ENCODE measurements around the gene RASA2.

The RASA2 gene

GRCh38 chr3:141486746-141487520 lies at the start of gene RASA2:
Gene RASA2 (plus strand): TSS chr3:141487027. CDS start chr3:141487084, 57 bp downstream.
- peaks cover 30% of the 10 kb centered on the region for H3K4me1 ChIP-seq (ENCODE audit: control insufficient read depth, insufficient read depth, low read length)

GRCh38 chr3:141439589-141439988 lies 47.2 kb upstream of the RASA2 start:
- Histone ChIP-seq H3K4me3 (ENCODE audit: low read depth, low read length) (no peak overlapping the region), H3K9ac (ENCODE audit: low read depth, low read length) (no peak overlapping the region), H3K36me3 (ENCODE audit: control insufficient read depth, insufficient read depth, low read length) (peaks cover 12% of the 10 kb centered on the region; the same call in 1 of the 2 replicates), H3K9me3 (ENCODE audit: control insufficient read depth, insufficient read depth, low read length) (no peaks in the 10 kb centered on the region), H3K27ac (ENCODE audit: low read depth, low read length) (no peak overlapping the region), H3K27me3 (ENCODE audit: control insufficient read depth, insufficient read depth, low read length) (no peaks in the 10 kb centered on the region), H3K4me1 (ENCODE audit: control insufficient read depth, insufficient read depth, low read length) (peaks cover 4% of the 10 kb centered on the region; the same call in 1 of the 2 replicates)

More at GRCh38 chr3:141486746-141487520, at the start of gene RASA2:
- Histone ChIP-seq H3K27me3 (ENCODE audit: control insufficient read depth, insufficient read depth, low read length) (no peaks in the 10 kb centered on the region), H3K4me3 (ENCODE audit: low read depth, low read length) (peak within 1 kb of the TSS; percentile 97), H3K9ac (ENCODE audit: low read depth, low read length) (peak within 1 kb of the TSS; percentile 88), H3K36me3 (ENCODE audit: control insufficient read depth, insufficient read depth, low read length) (no peaks in the 10 kb centered on the region), H3K9me3 (ENCODE audit: control insufficient read depth, insufficient read depth, low read length) (no peaks in the 10 kb centered on the region), H3K27ac (ENCODE audit: low read depth, low read length) (peak within 1 kb of the TSS; percentile 99)

- Histone ChIP-seq H3K4me3 (ENCODE audit: low read depth, low read length) (no peak overlapping the region), H3K27ac (ENCODE audit: low read depth, low read length) (no peak overlapping the region), H3K4me1 (ENCODE audit: control insufficient read depth, insufficient read depth, low read length) (peaks cover 4% of the 10 kb centered on the region; the same call in 1 of the 2 replicates), H3K9ac (ENCODE audit: low read depth, low read length) (no peak overlapping the region), H3K27me3 (ENCODE audit: control insufficient read depth, insufficient read depth, low read length) (no peaks in the 10 kb centered on the region), H3K36me3 (ENCODE audit: control insufficient read depth, insufficient read depth, low read length) (peaks cover 12% of the 10 kb centered on the region; the same call in 1 of the 2 replicates), H3K9me3 (ENCODE audit: control insufficient read depth, insufficient read depth, low read length) (no peaks in the 10 kb centered on the region)
Measured at GRCh38 chr3:141440942-141441341, 45.9 kb upstream of the RASA2 start.

- H3K9me3 ChIP-seq (ENCODE audit: control insufficient read depth, insufficient read depth, low read length) = no peaks in the 10 kb centered on the region
- H3K27me3 ChIP-seq (ENCODE audit: control insufficient read depth, insufficient read depth, low read length) = no peaks in the 10 kb centered on the region
- no peak overlapping the region for H3K27ac ChIP-seq (ENCODE audit: low read depth, low read length)
- H3K9ac ChIP-seq (ENCODE audit: low read depth, low read length) = no peak overlapping the region
- no peak overlapping the region for H3K4me3 ChIP-seq (ENCODE audit: low read depth, low read length)
- H3K4me1 ChIP-seq (ENCODE audit: control insufficient read depth, insufficient read depth, low read length) = peaks cover 4% of the 10 kb centered on the region; the same call in 1 of the 2 replicates
- peaks cover 12% of the 10 kb centered on the region; the same call in 1 of the 2 replicates for H3K36me3 ChIP-seq (ENCODE audit: control insufficient read depth, insufficient read depth, low read length)
Measured at GRCh38 chr3:141441381-141442364, 45.2 kb upstream of the RASA2 start.

GRCh38 chr3:141442446-141442845 lies 44.4 kb upstream of the RASA2 start:
- Histone ChIP-seq H3K36me3 (ENCODE audit: control insufficient read depth, insufficient read depth, low read length) (peaks cover 12% of the 10 kb centered on the region; the same call in 1 of the 2 replicates), H3K4me3 (ENCODE audit: low read depth, low read length) (no peak overlapping the region), H3K27ac (ENCODE audit: low read depth, low read length) (no peak overlapping the region), H3K4me1 (ENCODE audit: control insufficient read depth, insufficient read depth, low read length) (peaks cover 4% of the 10 kb centered on the region; the same call in 1 of the 2 replicates), H3K9ac (ENCODE audit: low read depth, low read length) (no peak overlapping the region), H3K27me3 (ENCODE audit: control insufficient read depth, insufficient read depth, low read length) (no peaks in the 10 kb centered on the region), H3K9me3 (ENCODE audit: control insufficient read depth, insufficient read depth, low read length) (no peaks in the 10 kb centered on the region)

GRCh38 chr3:141442914-141443313 lies 43.9 kb upstream of the RASA2 start:
- H3K27ac ChIP-seq (ENCODE audit: low read depth, low read length) = no peak overlapping the region
- H3K4me3 ChIP-seq (ENCODE audit: low read depth, low read length) = no peak overlapping the region
- no peak overlapping the region for H3K9ac ChIP-seq (ENCODE audit: low read depth, low read length)

GRCh38 chr3:141444586-141445285 lies 42.1 kb upstream of the RASA2 start:
- no peak overlapping the region for H3K9ac ChIP-seq (ENCODE audit: low read depth, low read length)

More at GRCh38 chr3:141442914-141443313, 43.9 kb upstream of the RASA2 start:
- H3K9me3 ChIP-seq (ENCODE audit: control insufficient read depth, insufficient read depth, low read length) = no peaks in the 10 kb centered on the region
- H3K27me3 ChIP-seq (ENCODE audit: control insufficient read depth, insufficient read depth, low read length) = no peaks in the 10 kb centered on the region
- H3K4me1 ChIP-seq (ENCODE audit: control insufficient read depth, insufficient read depth, low read length) = peaks cover 4% of the 10 kb centered on the region; the same call in 1 of the 2 replicates
- peaks cover 12% of the 10 kb centered on the region; the same call in 1 of the 2 replicates for H3K36me3 ChIP-seq (ENCODE audit: control insufficient read depth, insufficient read depth, low read length)

GRCh38 chr3:141445990-141446389 lies 40.8 kb upstream of the RASA2 start:
- H3K9ac ChIP-seq (ENCODE audit: low read depth, low read length) = no peak overlapping the region
- H3K27ac ChIP-seq (ENCODE audit: low read depth, low read length) = no peak overlapping the region
- no peak overlapping the region for H3K4me3 ChIP-seq (ENCODE audit: low read depth, low read length)
- no peaks in the 10 kb centered on the region for H3K27me3 ChIP-seq (ENCODE audit: control insufficient read depth, insufficient read depth, low read length)
- peaks cover 12% of the 10 kb centered on the region; the same call in 1 of the 2 replicates for H3K36me3 ChIP-seq (ENCODE audit: control insufficient read depth, insufficient read depth, low read length)
- H3K9me3 ChIP-seq (ENCODE audit: control insufficient read depth, insufficient read depth, low read length) = no peaks in the 10 kb centered on the region
- peaks cover 3% of the 10 kb centered on the region; the same call in 1 of the 2 replicates for H3K4me1 ChIP-seq (ENCODE audit: control insufficient read depth, insufficient read depth, low read length)

More at GRCh38 chr3:141444586-141445285, 42.1 kb upstream of the RASA2 start:
- peaks cover 12% of the 10 kb centered on the region; the same call in 1 of the 2 replicates for H3K36me3 ChIP-seq (ENCODE audit: control insufficient read depth, insufficient read depth, low read length)
- no peak overlapping the region for H3K4me3 ChIP-seq (ENCODE audit: low read depth, low read length)
- no peaks in the 10 kb centered on the region for H3K9me3 ChIP-seq (ENCODE audit: control insufficient read depth, insufficient read depth, low read length)
- no peaks in the 10 kb centered on the region for H3K27me3 ChIP-seq (ENCODE audit: control insufficient read depth, insufficient read depth, low read length)
- H3K4me1 ChIP-seq (ENCODE audit: control insufficient read depth, insufficient read depth, low read length) = peaks cover 4% of the 10 kb centered on the region; the same call in 1 of the 2 replicates
- no peak overlapping the region for H3K27ac ChIP-seq (ENCODE audit: low read depth, low read length)

GRCh38 chr3:141446737-141447136 lies 40.1 kb upstream of the RASA2 start:
- Histone ChIP-seq H3K27me3 (ENCODE audit: control insufficient read depth, insufficient read depth, low read length) (no peaks in the 10 kb centered on the region), H3K36me3 (ENCODE audit: control insufficient read depth, insufficient read depth, low read length) (peaks cover 12% of the 10 kb centered on the region; the same call in 1 of the 2 replicates), H3K4me1 (ENCODE audit: control insufficient read depth, insufficient read depth, low read length) (no peaks in the 10 kb centered on the region), H3K4me3 (ENCODE audit: low read depth, low read length) (no peak overlapping the region), H3K9ac (ENCODE audit: low read depth, low read length) (no peak overlapping the region), H3K27ac (ENCODE audit: low read depth, low read length) (no peak overlapping the region), H3K9me3 (ENCODE audit: control insufficient read depth, insufficient read depth, low read length) (no peaks in the 10 kb centered on the region)

- no peak overlapping the region for H3K4me3 ChIP-seq (ENCODE audit: low read depth, low read length)
- peaks cover 12% of the 10 kb centered on the region; the same call in 1 of the 2 replicates for H3K36me3 ChIP-seq (ENCODE audit: control insufficient read depth, insufficient read depth, low read length)
- H3K27ac ChIP-seq (ENCODE audit: low read depth, low read length) = no peak overlapping the region
- H3K9ac ChIP-seq (ENCODE audit: low read depth, low read length) = no peak overlapping the region
- H3K27me3 ChIP-seq (ENCODE audit: control insufficient read depth, insufficient read depth, low read length) = no peaks in the 10 kb centered on the region
- no peaks in the 10 kb centered on the region for H3K4me1 ChIP-seq (ENCODE audit: control insufficient read depth, insufficient read depth, low read length)
- H3K9me3 ChIP-seq (ENCODE audit: control insufficient read depth, insufficient read depth, low read length) = no peaks in the 10 kb centered on the region
Measured at GRCh38 chr3:141447383-141447782, 39.4 kb upstream of the RASA2 start.

Measured in HUES48 (cell line).